ENCODE results near the gene CX3CL1. TPM values are rescaled to one million over a fixed set of nuclear protein-coding genes. Genes with fewer than 3 reads are reported as not detected.
A peak's percentile ranks its signal among the peaks of the same experiment; 100 is the strongest.
"Not testable (repeated sequence)": the region's sequence is repeated elsewhere in the genome, so short reads cannot be mapped to it uniquely, and the experiment has no call there.

Gene CX3CL1
- total RNA-seq, 3 donors from 2014 or later: 6.2 to 164 (median 58.0) TPM

GRCh38 chr16:57333402-57333801, 38.9 kb upstream of the CX3CL1 start:
- intact Hi-C loops (cut with DNase I; ENCODE audit: low total_unique reads): no loop called here
- no peak for DNase-seq (ENCODE audit: low spot score in 2 of 2)
- TF ChIP-seq POLR2A (IDR thresholded peaks at IDR 0.05) (no peak), POLR2AphosphoS5 (IDR thresholded peaks at IDR 0.05) (no peak)
- TF ChIP-seq, protein P1, sequence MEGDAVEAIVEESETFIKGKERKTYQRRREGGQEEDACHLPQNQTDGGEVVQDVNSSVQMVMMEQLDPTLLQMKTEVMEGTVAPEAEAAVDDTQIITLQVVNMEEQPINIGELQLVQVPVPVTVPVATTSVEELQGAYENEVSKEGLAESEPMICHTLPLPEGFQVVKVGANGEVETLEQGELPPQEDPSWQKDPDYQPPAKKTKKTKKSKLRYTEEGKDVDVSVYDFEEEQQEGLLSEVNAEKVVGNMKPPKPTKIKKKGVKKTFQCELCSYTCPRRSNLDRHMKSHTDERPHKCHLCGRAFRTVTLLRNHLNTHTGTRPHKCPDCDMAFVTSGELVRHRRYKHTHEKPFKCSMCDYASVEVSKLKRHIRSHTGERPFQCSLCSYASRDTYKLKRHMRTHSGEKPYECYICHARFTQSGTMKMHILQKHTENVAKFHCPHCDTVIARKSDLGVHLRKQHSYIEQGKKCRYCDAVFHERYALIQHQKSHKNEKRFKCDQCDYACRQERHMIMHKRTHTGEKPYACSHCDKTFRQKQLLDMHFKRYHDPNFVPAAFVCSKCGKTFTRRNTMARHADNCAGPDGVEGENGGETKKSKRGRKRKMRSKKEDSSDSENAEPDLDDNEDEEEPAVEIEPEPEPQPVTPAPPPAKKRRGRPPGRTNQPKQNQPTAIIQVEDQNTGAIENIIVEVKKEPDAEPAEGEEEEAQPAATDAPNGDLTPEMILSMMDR (IDR thresholded peaks at IDR 0.05): no peak
- Histone ChIP-seq H3K36me3 (no peaks in the 10 kb centered on the region), H3K9me3 (peaks cover 0 to 4% of the 10 kb centered on the region in 2 donors), H3K27ac (no peak overlapping the region), H3K27me3 (no peaks in the 10 kb centered on the region), H3K4me3 (no peak overlapping the region), H3K4me1 (no peaks in the 10 kb centered on the region)

DNA sequence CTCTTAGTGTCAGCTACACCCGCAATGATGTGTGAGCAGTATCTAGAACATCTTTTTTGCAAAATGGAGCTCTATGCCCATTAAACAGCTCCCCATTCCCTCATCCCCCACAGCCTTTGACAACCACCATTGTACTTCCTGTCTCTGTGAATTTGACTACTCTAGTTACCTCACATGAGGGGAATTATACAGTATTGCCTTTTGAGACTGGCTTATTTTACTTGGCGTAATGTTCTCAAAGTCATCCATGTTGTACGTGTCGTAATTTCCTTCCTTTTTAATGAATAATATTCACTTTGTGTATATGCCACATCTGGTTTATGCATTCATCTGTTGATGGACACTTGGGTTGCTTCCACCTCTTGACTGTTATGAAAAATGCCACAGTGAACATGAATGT, 36.9 kb upstream of the CX3CL1 start:
- intact Hi-C loops (cut with DNase I; ENCODE audit: low total_unique reads): no loop called here
- no peak for DNase-seq (ENCODE audit: low spot score in 2 of 2)
- Histone ChIP-seq H3K27ac (no peak overlapping the region), H3K4me3 (no peak overlapping the region), H3K4me1 (no peaks in the 10 kb centered on the region), H3K9me3 (peaks cover 0 to 4% of the 10 kb centered on the region in 2 donors), H3K27me3 (no peaks in the 10 kb centered on the region), H3K36me3 (no peaks in the 10 kb centered on the region)
- TF ChIP-seq, protein P1 (IDR thresholded peaks at IDR 0.05): no peak
- no peak for TF ChIP-seq POLR2AphosphoS5 (IDR thresholded peaks at IDR 0.05)
- no peak for TF ChIP-seq POLR2A (IDR thresholded peaks at IDR 0.05)

DNA sequence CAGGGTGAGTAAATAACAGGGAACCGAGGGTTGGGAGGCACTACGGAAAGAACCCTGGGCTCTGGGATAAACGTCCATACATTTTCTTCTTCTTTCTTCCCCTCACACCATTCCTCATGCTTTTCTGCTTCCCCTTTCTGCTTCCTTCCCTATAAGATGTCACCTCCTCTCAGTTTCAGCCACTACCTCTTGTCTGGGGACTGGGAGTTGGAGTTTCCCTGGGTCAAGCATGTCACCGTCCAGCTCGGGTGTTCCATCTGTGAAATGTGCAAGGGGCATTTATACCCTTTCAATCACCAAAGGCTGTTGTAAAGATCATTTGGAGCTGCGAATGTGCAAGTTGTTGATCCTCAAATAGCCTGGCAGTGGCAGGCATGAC, 31.2 kb upstream of the CX3CL1 start:
- no peaks in the 10 kb centered on the region for H3K9me3 ChIP-seq
- peaks cover 0 to 4% of the 10 kb centered on the region in 2 donors for H3K4me1 ChIP-seq
- H3K36me3 ChIP-seq: no peaks in the 10 kb centered on the region
- no peaks in the 10 kb centered on the region for H3K27me3 ChIP-seq
- intact Hi-C loops (cut with DNase I; ENCODE audit: low total_unique reads): no loop called here
- no peak overlapping the region for H3K4me3 ChIP-seq
- no peak for DNase-seq (ENCODE audit: low spot score in 2 of 2)
- no peak for TF ChIP-seq POLR2AphosphoS5 (IDR thresholded peaks at IDR 0.05)
- no peak for TF ChIP-seq POLR2A (IDR thresholded peaks at IDR 0.05)
- TF ChIP-seq, protein P1 (IDR thresholded peaks at IDR 0.05): no peak
- peak overlapping the region; percentile 93 to 95 for H3K27ac ChIP-seq

- Histone ChIP-seq H3K27ac (peak overlapping the region; percentile 93 to 95), H3K36me3 (no peaks in the 10 kb centered on the region), H3K4me3 (no peak overlapping the region), H3K27me3 (no peaks in the 10 kb centered on the region), H3K4me1 (peaks cover 0 to 4% of the 10 kb centered on the region in 2 donors), H3K9me3 (no peaks in the 10 kb centered on the region)
- peak; percentile 80 to 97 for DNase-seq (ENCODE audit: low spot score in 2 of 2)
- TF ChIP-seq POLR2AphosphoS5 (IDR thresholded peaks at IDR 0.05) (peak in 1 of 3 donors; percentile 68), POLR2A (IDR thresholded peaks at IDR 0.05) (no peak)
- TF ChIP-seq, protein P1 (IDR thresholded peaks at IDR 0.05): no peak
- intact Hi-C loops (cut with DNase I; ENCODE audit: low total_unique reads): no loop called here
Measured at GRCh38 chr16:57341441-57342303, 30.6 kb upstream of the CX3CL1 start.

GRCh38 chr16:57342606-57343005, 29.7 kb upstream of the CX3CL1 start:
- H3K36me3 ChIP-seq; H3K4me1 ChIP-seq; H3K9me3 ChIP-seq; H3K4me3 ChIP-seq; intact Hi-C loops (cut with DNase I; ENCODE audit: low total_unique reads); DNase-seq (ENCODE audit: low spot score in 2 of 2); H3K27me3 ChIP-seq: not testable (repeated sequence)
- peak overlapping the region; percentile 70 to 95 for H3K27ac ChIP-seq

Measured in breast epithelium (tissue), 4 donors.